GM18511 (cell line): ENCODE measurements around the gene ANXA2.
"Not testable (repeated sequence)": the region's sequence is repeated elsewhere in the genome, so short reads cannot be mapped to it uniquely, and the experiment has no call there.

Experiments used
- ATAC-seq: cut with Tn5 transposase; IDR thresholded peaks from one replicate; pipeline ENCODE4 v1.9.1; 2021; ENCODE audit warnings: mild to moderate bottlenecking, moderate library complexity; ENCODE audit not compliant: unreplicated experiment

The ANXA2 gene

DNA sequence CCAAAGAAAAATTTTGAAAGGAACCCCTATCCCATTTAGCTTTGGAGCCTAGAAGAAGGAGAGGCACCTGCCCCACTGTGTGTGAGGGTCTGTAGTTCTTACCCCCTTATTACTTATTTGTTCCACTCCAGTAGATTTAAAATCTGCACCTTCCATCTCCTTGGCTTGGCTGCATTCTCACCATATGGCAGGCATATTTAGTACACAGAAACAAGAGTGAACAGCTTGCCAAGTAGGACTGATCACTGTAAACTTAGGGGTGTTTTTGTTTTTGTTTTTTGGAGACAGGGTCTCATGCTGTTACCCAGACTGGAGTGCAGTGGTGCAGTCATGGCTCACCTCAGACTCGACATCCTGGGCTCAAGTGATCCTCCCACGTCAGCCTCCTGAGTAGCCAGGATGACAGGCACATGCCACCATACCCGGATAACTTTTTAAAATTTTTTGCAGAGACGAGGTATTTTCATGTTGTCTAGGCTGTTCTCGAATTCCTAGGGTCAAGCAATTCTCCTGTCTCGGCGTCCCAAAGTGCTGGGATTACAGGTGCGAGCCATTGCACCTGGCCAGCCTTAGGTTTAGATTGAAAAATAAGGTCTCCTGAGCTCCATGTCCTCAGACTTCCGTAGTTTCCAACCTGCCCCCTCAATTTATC lies 14.1 kb upstream of the ANXA2 start:
- ATAC-seq: no peak

GRCh38 chr15:60410350-60410749 lies 12.6 kb upstream of the ANXA2 start:
- ATAC-seq: not testable (repeated sequence)

DNA sequence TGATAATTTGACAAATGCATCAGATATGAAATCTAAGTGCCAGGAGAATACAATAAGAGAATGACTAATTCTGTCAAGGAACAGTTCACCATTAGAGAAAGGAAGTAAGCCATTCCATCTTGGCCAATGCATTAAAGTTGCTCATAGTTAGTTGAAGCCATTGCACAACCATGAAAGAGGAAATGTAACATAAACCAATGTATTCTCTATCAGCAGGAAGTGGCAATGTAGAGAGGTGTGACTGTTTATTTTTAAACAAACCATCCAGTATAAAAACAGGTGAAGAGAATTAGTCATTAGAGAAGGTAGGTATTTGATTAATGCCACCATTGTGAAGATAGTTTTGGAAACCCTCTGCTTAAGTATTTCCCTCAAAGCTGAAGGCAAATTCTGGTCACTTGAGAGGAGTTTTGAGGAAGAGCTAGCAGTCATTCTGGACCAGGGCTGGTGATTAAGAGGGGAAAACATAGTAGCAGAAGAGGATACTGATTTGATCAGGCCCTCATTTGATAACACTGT lies 10.7 kb upstream of the ANXA2 start:
- peak; percentile 68 for ATAC-seq

DNA sequence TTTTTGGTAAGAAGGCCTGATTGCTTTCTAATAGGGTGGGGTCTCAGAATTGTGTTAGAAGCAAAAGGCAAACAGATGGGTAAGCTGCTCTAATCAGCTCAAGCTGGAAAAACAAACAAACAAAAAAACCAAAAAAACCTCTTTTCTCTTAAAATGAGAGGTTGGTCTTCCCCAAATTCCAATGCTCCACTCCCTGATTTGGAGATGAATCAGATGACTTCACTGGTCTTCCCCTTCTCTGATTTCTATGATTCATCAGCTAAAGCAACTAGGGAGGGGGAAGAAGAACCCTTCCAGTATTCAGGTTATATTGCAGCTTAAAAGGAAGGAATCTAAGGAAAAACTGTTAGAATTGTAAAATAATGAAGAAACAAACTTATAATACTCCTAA lies 9.6 kb upstream of the ANXA2 start:
- ATAC-seq: no peak

- ATAC-seq: no peak
Observed at GRCh38 chr15:60406513-60407414, 9.0 kb upstream of the ANXA2 start.

- no peak for ATAC-seq
Observed at GRCh38 chr15:60405399-60405798, 7.6 kb upstream of the ANXA2 start.

GRCh38 chr15:60404351-60404750 lies 6.6 kb upstream of the ANXA2 start:
- ATAC-seq: not testable (repeated sequence)

- no peak for ATAC-seq
Observed at GRCh38 chr15:60400944-60401343, 3.2 kb upstream of the ANXA2 start.

- no peak for ATAC-seq
Observed at GRCh38 chr15:60399931-60400330, 2.1 kb upstream of the ANXA2 start.

GRCh38 chr15:60399246-60399915 lies 1.6 kb upstream of the ANXA2 start:
- ATAC-seq: no peak

DNA sequence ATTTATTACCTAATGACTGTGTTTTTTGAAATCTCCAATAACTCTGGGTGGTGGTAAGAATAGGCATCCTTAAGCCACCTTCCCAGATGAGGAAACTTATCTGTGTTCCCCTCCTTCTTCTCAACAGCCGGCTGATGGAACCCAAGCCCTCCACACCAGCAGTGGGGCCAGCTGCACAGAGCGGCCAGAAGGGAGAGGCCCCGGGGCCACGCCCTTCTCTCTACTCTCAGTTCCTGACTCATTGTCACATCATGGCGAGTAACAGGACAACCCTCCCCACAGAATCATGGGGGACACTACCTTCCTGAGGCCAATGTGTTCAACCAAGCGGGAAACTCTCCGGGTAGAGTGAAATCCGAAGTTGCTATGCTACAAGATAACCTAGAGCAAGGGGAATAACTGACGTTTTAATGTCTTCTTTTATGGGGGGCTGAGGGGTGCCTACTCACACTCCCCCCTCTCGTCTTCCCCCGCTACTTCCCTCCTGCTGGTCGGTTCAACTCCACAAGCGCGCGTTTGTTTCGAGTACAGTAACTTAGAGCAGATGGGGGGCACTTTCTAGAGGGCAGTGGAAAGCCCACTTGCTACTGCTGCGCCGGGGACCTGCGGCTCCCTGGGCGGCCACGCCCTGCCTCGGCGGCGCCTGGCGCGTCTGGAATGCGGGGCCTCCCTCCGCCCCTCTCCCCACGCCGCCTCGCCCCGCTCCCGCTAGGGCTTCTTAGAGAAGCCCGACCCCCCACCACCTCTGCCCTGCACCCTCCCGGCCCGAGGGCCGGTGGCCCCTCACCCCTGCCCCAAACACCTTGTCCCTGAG lies 621 bp downstream of the ANXA2 start:
- peak; percentile 80 for ATAC-seq

DNA sequence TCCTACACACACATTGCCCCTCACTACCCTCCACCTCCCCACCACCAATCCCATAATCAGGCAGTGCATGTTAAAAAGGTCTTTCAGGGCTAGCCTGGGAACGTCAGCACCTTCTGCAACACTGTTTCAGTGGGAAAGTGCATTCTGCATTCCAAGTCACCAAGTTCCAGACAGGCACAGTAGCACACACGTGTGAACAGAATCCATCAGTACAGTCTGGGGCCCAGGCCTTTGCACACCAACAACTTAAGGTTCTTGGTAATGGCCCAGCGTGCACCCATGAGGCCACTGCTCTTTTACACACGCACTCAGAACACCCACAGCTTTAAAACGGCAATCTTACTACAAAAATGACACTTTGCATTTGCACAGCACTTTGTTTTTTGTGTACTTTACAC lies 1.2 kb downstream of the ANXA2 start:
- ATAC-seq: no peak

- ATAC-seq: no peak
Observed at GRCh38 chr15:60396100-60396499, 1.7 kb downstream of the ANXA2 start.

DNA sequence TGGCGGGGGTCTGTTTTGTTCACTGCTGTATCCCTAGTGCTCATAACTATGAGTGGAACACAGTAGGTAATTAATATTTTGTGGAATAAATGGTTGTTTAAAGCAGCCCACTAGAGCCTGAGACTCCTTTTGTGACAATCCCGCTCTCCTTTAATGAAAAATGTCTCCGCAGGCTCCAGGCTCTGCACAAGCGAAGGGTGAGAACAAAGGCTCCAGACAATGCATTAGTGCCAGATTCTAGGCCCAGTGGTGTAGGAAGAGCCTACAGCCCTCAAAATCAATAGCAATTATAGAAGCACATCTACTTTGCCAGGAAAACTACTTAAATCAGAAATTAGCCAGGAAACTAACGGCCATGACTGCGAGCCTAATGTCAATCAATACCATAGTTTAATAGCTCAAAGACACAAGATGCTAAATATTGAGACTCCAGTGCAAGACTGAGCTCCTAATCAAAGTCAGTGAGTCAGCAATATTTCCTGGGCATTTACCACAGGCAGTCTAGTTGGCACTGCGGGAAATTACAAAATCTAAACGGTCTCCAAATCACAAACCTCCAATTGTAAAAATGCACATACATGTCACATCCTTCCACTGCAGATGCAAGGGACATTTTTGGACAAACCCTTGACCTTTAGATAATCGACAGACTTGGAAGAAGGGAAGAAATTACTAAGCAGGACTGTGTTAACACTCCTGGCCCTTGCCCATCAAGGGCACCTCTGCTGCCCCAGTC lies 2.3 kb downstream of the ANXA2 start:
- ATAC-seq: no peak

DNA sequence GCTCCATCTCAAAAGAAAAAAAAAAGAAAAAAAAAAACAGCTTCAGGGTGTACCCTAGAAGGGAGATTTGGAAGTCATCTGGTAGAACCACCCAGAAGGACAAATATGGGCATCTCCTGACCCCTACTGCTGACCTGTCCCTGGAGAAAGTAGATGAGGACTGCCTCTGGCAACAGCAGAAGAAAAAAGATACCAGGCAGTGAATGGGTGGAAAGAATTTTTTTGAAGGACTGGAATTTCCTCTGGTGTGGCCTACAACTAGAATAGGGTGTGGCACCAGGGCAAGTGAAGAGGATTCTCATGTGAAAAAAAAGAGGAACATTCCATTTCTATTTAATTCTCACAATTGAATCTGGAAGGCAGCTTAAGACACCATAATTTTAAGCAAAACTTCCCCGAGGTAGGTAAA lies 3.1 kb downstream of the ANXA2 start:
- no peak for ATAC-seq

GRCh38 chr15:60392986-60393790 lies 4.6 kb downstream of the ANXA2 start:
- no peak for ATAC-seq

DNA sequence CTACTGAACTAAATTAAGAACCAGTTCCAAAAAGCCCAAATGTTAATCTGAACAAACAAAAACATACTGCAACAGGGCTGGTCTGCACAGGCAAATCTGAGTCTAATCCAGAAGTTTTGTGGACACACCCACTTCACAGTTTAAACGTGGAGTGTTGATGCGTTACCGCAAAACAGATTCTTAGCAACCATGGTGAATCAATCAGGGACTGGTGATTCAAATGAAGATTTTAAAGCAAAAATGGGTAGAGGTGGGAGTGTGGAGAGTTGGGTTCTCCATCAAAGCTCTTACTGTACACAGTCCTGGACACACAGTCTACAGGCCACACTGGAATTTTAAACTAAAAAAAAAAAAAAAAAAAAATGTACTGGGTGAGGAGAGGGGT lies 5.2 kb downstream of the ANXA2 start:
- no peak for ATAC-seq

GRCh38 chr15:60391722-60392315 lies 6.0 kb downstream of the ANXA2 start:
- no peak for ATAC-seq
